Measurements from ENCODE around the gene ARID1B.
"Not testable (repeated sequence)": the region's sequence is repeated elsewhere in the genome, so short reads cannot be mapped to it uniquely, and the experiment has no call there.

The ARID1B gene

DNA sequence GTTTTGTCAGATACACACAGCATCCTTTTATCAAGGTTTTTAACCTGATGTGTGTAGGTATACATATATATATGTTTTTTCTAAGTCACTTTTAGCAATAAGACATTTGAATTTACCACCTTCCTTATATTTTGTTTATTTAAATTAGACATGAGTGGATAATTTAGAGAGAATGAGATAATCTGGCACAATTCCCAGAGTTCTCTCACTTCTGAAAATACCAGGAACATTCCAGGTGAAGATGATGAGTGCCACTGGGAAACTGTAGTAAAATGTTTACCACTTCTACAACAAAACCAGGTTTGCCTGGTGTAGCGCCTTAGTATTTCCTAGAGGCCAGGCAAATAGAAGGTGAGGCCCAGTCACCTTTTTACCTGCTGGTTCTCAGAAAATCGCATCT is 356.7 kb downstream of the ARID1B start:
- no peak for DNase-seq (ENCODE audit: low spot score)

DNA sequence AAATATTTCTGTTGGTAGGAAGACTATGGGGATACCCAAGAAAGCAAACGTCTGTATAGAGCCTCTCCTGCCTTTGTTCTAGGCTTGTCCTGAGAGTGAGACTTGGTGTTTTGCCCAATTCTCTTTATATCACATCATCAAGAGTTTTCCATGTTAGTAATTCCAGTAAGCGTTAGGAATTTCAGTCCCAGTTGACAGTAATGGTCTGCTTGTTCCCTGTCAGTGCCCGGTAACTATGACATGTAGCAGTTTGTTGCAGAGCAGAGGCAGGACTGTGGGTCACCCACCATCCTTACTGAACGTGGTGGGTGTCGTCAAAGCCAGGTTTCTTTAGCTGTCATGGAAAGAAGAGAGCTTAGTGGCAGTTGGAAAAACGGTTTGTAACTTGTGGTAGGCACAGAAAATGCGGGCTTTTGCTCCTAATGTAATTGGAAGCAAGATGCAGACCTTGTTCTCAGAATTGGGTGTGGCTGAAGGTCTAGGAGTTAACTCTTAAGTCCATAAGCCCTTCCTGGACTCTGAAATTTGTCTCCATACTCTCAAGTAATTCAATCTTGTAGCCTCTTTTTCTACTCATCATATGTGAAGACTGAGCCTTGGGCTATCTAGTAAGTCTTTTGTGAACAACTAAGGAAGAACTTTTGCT is 357.3 kb downstream of the ARID1B start:
- no peak for DNase-seq (ENCODE audit: low spot score)

DNA sequence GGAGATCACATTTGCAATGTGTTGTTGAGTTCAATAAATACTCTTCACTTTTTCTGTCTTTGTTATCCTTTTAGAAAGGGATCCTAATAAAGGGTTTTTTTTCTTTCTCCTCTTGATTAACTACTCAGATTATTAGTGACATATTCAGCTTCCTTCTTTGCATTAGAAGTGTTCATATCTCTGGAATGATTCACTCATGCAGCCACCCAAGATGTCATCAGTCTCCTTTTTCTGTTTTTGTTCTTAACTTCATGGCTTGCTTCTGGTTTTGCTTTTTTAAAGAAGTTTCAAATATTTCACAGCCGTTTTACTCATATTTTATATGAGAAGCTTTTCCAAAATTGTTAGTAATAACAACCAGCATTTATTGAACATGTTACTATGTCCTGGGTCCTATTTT is 358.5 kb downstream of the ARID1B start:
- no peak for DNase-seq (ENCODE audit: low spot score)

DNA sequence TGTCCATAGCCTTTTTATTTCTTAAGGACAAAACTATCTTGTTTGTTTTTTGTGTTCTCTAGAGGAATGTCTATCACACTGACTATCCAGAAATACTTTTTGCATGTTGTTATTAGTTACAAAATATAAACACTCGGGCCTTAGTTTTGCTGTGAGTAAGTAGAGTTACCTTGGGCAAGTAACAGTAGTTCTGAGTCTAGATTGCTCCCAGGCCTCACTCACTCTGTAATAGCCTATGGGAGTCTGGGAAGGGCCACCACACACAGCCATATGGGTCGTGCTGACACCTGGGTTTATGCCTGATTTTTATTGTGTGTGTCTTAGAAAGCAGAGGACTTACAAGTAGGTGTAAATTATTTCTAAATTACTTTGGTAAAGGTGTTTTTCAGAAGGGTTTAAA is 360.3 kb downstream of the ARID1B start:
- no peak for DNase-seq (ENCODE audit: low spot score)

DNA sequence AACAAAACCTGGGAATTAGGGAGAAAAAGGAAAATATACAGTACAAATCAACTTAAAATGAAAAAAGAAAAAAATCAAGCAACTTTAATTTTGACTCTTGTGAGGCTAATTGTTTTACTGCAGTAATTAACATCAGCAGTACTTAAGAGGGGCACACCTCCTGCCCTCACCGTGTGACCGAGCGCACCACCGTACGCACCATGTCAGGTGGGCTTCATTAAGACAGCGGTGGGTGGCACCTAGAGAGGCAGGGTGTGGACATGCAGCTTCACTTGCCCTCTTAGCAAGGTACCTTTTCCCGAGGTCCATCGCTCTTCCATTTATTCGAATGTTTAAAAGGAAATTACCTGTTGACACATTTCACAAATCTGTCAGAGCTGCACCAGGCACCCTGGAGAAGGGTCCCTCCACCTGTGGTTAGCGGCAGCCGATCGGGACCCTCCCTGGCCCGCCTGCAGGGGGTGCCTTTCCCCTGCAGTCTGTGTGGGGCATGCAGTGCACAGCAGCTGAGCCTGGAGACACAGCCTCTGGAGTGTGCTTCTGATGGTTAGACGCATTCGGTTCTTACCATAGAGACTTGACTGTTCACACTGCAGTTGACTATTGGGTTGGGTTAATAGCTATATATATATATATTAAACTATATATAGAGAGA is 362.0 kb downstream of the ARID1B start:
- no peak for DNase-seq (ENCODE audit: low spot score)

DNA sequence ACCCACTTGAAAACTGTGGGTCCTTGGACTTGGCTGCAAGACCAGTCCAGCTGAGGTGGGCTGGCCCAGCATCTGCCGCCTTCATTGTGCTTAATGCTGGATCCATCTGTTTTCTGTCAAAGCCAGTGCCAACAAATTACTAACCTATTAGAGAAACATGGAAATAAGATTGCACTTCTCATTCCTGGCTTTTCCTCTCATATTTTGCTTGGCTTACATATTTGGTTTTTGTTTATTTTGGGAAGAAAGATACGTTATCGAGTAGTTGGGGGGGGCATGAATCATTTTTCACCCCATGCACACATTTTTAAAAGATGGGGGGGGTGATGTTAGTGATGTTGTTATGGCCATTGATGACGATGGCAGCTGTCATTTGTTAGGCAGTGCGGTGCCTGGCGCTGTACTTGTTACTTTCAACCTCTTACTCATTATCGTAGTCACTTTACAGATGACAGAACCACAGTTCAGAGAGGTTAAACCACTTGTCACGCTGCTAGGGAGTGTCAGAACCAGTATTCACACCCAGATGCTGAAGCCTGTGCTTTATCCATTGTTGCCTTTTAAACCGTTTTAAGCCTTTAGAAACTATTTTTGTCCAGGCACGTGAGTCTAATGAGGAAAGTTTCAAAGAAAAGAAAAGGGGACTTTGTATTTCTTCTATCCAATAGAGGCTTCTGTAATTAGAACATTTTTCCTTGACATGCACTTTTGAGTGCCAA is 366.2 kb downstream of the ARID1B start:
- DNase-seq (ENCODE audit: low spot score), result no peak

DNA sequence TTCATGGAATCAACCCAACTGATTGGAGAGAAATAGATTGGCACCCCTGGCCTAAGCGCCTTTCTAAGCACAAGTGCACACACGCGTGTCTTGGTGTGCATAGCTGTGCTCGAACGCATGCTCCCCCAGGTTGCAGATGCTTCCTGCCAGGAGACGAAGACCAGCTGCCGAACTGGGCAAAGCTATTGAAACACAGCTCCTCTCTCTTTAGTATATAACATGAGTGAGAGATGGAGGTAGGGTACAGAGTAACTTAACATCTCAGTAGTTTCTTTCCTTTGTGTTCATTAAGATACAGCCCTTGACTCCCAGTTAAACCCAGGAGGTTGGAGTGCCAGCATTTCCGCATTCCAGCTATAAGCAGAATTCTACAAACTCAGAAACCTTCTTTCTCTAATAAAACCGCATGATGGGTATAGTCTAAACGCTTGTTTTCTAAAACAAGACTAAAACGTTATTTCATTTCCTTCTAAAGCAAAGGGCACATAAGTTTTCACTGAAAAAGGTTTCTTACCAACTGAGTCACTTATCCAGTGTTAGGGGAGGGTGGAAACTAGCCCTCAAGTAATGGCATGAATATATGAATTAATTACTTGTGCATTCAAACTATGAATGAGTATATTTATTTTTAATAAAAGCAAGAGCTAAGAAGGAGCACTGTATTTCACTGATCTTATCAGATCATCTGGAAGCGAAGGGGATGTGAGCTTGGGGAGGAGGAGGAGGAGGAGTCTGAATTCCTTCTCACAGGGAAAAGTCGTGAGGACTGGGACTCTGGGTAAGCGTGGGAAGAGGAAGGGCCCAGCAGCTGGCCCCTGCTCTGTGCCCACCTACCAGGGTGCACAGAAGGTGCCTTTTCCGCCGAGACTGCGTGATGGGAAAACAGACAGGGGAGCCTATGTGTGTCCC is 367.0 kb downstream of the ARID1B start:
- DNase-seq (ENCODE audit: low spot score), result no peak

DNA sequence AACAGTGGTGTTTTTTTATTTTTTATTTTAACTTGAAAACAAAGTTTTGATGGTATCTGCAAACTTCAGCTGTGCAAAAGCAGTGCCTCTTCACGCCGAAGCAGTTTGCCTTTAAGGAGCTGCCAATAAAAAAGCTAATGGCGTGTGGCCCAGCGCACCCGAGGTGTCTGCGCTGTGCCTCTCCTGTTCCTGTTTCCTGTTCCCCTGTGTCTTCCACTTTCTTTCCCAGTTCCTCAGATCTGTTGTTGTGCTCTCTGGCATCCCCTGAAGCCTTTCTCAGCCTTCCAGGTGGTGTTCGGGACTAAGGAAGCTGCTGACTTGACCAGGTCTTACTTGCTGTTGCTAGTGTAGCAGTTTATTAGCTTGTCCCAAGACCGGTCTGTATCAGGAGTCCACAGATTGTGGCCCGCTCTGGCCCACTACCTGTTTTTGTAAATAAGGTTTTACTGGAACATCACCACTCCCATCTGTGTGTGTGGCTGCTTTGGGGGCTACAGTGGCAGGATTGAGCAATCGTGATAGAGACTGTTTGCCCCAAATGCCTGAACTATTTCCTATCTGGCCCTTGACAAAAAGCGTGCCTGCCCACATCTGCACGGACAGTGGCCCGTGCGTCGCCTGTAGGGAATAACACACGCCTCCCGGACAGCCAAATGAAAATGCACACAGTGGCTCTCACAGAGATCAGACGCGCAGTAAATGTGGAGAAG is 367.8 kb downstream of the ARID1B start:
- no peak for DNase-seq (ENCODE audit: low spot score)

DNA sequence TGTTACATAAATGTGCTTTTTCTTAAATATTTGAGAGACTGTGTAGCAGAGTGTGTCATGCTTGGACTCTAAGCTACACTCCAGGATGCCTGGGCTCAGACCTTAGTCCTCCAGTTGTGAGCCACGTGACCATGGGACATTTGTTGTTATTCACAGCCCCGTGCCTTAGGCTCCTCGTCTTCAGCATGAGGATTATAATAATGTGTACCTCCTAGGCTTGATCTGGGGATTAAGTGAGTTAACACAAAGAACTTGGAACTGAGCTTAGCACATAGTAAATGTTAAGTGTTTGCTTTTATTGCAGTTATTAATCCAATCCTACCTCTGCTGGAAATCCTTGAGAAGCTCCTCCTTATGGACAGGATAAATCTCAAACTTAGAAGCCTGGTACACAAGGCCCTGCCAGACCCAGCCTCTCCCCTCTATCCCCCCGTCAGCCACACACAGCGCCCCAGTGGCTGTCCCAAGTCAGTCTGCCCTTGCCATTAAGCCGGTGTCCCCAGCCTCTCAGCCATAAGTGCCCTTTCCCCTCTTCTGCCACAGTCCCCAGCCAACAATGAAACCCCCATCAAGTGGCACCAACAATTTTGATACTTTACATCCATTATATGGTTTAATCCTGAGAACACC is 368.6 kb downstream of the ARID1B start:
- DNase-seq (ENCODE audit: low spot score), result no peak

DNA sequence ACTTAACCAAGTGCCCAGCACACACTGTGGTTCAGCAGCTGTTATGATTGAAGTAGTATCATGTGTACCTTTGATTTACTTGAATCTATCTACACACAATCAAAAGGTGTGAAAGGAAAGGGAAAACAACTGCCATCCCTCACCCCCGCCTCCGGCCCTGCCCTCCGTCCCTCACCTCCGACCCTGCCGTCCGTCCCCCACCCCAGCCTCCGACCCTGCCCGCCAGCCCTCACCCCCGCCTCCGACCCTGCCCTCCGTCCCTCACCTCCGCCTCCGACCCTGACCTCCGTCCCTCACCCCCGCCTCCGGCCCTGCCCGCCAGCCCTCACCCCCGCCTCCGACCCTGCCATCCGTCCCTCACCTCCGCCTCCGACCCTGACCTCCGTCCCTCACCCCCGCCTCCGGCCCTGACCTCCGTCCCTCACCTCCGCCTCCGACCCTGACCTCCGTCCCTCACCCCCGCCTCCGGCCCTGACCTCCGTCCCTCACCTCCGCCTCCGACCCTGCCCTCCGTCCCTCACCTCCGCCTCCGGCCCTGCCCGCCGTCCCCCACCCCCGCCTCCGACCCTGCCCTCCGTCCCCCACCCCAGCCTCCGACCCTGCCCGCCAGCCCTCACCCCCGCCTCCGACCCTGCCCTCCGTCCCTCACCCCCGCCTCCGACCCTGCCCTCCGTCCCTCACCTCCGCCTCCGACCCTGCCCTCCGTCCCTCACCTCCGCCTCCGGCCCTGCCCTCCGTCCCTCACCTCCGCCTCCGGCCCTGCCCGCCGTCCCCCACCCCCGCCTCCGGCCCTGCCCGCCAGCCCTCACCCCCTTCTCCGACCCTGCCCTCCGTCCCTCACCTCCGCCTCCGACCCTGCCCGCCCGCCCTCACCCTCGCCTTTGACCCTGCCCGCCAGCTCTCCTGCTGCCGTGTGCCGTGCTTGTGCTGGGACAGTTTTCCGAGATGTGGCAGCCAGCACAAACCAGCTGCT is 370.2 kb downstream of the ARID1B start:
- not testable (repeated sequence) for DNase-seq (ENCODE audit: low spot score)

DNA sequence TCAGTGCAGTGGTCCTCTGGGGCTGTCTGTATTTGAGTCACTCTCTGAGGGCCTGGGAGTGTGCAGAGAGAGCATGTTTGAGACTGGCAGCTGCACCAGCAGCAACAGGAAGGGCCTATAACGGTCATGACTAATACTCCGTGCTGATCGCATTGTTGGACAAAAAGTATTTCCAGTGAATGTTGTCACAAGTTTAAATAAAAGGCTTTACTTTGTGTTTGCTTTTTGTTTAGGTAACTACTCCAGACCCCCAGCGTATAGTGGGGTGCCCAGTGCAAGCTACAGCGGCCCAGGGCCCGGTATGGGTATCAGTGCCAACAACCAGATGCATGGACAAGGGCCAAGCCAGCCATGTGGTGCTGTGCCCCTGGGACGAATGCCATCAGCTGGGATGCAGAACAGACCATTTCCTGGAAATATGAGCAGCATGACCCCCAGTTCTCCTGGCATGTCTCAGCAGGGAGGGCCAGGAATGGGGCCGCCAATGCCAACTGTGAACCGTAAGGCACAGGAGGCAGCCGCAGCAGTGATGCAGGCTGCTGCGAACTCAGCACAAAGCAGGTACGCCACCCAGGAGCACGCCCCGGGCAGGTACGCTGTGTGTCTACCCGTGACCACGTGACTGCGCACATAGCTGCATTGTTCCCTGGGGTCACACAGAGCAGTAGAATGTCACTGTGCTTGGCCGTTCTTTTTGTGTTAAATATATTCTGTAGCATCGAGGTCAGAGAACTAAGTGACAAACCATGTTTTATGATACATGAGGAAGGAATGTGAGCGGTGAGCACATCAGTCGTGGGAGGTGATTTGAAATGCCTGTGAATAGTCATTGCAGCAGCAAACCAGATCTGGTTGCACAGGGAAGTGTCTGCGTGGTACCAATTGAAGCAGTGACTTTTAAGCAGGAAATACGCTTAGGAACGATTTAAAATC is 371.5 kb downstream of the ARID1B start:
- DNase-seq (ENCODE audit: low spot score), result peak; percentile 92

DNA sequence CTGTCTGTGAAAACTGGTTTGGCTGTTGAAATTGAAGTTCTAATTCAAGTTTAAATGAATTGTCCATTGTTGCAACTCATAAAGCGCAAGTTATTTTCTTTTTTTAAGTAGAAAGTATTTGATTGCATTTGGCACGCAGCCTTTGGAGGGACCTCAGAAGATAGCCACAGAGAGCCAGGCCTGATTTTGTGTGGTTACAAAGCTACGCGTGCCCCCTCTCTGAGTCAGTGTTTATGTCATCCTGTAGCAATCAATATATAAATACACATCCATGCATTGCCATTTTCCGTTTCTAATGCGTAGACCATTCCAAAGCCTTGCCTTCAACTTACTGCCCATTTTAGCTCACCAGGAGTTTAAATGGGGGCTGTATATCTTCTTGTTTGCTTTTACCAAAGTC is 372.9 kb downstream of the ARID1B start:
- DNase-seq (ENCODE audit: low spot score), result no peak

DNA sequence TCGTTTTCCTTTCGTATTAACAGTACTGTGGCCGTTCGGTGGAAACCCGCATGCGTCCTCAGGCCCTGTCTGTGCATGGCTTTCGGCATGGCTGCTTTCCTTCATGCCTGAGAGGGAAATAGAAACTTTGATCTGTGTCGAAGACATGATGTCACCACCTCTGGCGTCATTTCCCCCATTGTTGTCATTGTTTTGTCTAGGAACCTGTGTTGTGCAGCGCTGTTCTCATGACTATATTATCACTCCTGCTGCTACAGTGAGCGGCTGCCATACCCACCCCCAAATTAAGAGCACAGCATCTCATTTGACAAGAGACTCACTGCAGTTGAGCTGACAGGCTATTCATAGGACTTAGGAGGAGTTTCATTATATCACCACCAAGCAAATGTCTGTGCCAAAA is 373.9 kb downstream of the ARID1B start:
- peak; percentile 65 for DNase-seq (ENCODE audit: low spot score)

DNA sequence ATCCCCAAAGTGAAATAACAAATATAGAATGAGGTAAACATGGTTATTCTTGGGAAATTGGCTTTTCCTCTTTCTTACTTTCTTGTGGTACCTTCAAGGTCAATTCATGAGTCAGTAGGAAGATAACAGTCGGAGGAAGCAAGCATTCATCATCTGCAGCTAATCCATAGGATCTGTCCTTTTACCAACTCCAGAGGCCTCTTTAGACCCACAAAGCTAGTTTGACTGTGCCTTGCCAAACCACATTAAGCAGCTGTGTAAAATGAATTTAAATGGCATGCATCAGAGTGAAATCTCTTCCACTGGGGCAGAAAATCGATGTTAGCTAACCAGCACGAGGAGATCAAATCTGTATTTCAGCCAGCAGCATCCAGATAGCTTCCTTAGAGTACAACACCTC is 374.8 kb downstream of the ARID1B start:
- peak; percentile 41 for DNase-seq (ENCODE audit: low spot score)

DNA sequence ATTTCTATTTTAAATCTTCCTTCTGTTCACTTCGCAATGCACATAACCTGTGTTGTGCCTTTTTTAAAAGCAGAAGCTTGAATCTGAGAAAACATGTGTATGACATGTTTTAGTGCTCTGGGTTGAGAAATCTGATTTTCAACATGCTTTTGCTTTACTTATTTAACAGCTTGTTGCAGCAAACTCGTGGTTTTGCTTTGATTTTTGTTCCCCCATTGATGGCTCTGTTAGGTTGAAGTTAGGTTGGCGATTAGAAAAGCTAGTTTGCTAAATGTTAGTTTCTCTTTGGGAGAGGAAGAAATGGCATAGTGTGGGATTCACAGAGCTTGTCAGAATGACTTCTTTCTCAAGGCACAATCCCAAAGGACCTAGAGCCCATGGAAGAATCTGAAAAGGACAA is 375.4 kb downstream of the ARID1B start:
- DNase-seq (ENCODE audit: low spot score), result no peak

DNA sequence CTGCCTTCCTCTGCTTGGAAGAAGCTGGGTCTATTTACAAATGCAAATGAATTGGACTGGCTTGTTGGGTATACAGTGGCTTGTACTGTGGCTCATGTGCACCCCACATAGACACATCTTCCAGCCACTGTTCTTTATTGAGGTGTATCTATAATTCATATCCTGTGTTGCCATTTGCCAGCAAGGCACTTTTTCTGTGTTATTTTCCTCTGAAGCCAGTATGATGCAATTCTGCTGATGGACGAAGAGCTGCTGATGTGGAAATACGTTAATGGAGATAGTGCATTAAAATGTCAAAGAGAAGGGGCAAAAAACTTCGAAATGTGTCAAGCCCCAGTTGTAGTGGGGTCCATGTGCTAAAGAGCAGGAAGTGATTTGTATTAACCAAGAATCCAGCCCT is 378.6 kb downstream of the ARID1B start:
- DNase-seq (ENCODE audit: low spot score), result no peak

DNA sequence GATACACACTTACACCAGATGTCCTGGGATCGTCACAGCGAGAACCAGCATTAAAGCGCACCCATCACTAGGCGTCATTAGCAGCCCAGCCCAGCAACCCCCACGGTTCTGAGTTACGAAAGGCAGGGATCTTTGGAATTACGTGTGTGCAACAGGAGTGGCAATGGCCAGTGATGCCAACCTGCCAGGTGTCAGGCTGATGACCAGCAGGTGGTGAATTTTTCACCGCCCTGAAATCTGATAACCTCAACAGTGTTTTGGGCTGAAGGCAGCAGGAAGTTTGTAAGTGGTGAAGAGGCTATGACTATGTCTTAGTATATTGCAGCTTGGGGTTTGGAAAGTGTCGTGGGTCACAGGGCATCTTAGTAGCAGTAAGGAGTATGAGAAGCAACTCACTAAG is 380.1 kb downstream of the ARID1B start:
- no peak for DNase-seq (ENCODE audit: low spot score)

DNA sequence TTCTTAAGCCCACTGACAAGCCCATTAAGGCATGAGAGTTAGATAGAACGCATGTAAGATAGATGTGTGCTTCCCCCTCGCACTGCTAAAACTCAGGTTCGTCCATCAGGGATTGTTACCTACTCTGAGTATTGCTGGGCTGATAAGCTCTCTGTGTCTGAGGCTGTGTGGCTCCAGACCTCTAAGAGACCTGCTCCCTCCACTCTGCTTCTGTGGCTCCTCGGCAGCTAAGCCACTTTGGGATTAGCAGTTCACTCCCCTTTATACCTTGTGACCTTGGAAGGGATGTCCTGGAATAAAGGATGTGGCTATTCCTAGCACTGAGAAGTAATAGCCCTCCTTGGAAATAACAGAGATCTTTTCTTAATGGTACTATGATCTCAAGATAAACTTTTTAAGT is 381.3 kb downstream of the ARID1B start:
- DNase-seq (ENCODE audit: low spot score), result no peak

DNA sequence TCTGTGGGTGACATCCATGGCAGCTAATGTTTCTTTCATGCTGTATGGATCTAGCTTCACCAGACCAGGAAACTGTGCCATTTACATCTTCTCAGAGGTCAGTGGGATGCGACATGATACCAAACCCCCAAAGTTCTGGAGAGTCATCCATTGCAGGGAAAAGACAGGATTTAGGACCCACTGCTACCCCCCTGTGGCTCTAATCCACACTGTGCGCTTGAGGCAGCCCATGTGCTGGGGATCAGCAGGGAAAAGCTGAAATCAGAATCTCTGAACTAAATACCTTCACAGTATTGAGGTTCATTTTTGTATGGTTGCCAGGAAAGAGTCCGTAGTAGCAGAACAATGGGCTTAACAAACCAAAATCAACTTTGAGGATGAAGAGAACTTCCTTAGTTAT is 381.7 kb downstream of the ARID1B start:
- DNase-seq (ENCODE audit: low spot score), result no peak
